GM19438 (cell line): ENCODE data around the gene CDH7.

Experiments
- ATAC-seq: cut with Tn5 transposase; IDR thresholded peaks from one replicate; pipeline ENCODE4 v1.9.1; 2021; ENCODE audit warnings: low read depth; ENCODE audit not compliant: unreplicated experiment

Gene CDH7

GRCh38 chr18:65907281-65907680, 156.5 kb downstream of the CDH7 start:
- ATAC-seq: no peak

GRCh38 chr18:65919018-65919417, 168.2 kb downstream of the CDH7 start:
- no peak for ATAC-seq

- no peak for ATAC-seq
These were observed 168.9 kb downstream of the CDH7 start for GRCh38 chr18:65919663-65920062.

- ATAC-seq: no peak
These were observed 171.3 kb downstream of the CDH7 start for GRCh38 chr18:65922103-65922502.

- ATAC-seq: no peak
These were observed 174.1 kb downstream of the CDH7 start for GRCh38 chr18:65924904-65925303.

- no peak for ATAC-seq
These were observed 184.1 kb downstream of the CDH7 start for GRCh38 chr18:65934874-65935273.

GRCh38 chr18:65936678-65937077, 185.9 kb downstream of the CDH7 start:
- ATAC-seq: no peak

- ATAC-seq: no peak
These were observed 186.4 kb downstream of the CDH7 start for GRCh38 chr18:65937180-65937579.

GRCh38 chr18:65938592-65939372, 188.0 kb downstream of the CDH7 start:
- no peak for ATAC-seq
